Measurements from ENCODE around the gene AKR1B1.

AKR1B1 gene

DNA sequence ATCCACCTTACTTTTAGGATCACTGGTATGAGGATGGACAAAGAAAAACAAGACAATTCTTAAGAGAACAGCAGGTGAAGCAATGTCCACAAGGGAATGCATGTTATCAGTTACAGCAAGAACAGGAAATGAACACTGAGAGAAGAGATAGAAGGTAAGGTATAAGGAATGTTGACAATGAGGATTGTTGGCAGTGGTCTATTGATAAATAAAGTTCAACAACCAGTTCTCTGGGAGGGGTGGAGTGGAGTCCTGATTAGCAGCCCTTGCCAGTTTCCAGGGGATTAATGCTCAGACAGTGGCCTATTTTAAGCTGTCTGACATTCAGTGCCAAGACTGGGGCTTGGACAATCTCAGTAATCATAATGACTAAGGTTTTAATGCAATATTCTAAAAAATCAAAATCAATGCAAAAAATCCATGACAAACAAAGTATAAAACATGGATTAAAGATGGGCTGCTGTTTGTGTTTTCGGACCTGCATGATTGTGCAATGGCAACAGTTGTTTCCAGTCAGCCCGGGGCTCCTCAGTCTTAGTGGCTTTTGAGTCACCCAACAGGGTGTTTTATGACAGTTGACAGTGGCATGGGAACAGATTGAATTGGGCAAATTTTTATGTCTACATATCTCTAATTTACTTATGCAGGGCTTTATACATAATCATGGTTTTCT is 13.8 kb upstream of the AKR1B1 start:
- no peaks in the 10 kb centered on the region for H3K4me1 ChIP-seq (ENCODE audit: control insufficient read depth in 5 of 5, insufficient read depth in 5 of 5, low read length in 5 of 5)
- no peak overlapping the region for H3K27ac ChIP-seq (ENCODE audit: low read depth, low read length)

DNA sequence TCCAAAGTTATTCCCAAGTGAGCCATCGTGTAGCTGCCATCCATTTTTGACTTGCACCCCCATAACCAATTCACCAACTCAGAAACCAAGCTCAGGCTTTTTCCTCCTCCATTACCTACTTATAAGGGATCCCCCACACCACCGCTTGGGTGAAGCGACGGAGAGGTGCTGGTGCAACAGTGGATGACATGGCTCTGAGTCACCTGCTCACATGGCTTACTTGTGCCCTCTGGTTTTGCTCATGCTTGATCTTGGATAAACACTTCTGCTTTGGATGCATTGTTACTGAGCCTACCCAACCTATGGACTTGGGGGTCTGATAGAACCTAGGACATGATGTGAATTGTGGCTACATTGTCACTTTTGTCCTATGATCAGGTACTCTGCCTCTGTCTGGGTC is 12.0 kb upstream of the AKR1B1 start:
- no peak overlapping the region for H3K4me3 ChIP-seq (ENCODE audit: low read depth in 1 of 5, low read length in 5 of 5)

More for the DNA sequence above, 13.8 kb upstream of the AKR1B1 start:
- no peaks in the 10 kb centered on the region for H3K27me3 ChIP-seq (ENCODE audit: control insufficient read depth in 5 of 5, insufficient read depth in 4 of 5, low read length in 5 of 5)
- no peak overlapping the region for H3K9ac ChIP-seq (ENCODE audit: low read length in 5 of 5)
- no peak overlapping the region for H3K4me3 ChIP-seq (ENCODE audit: low read depth in 1 of 5, low read length in 5 of 5)
- H3K9me3 ChIP-seq (ENCODE audit: control insufficient read depth in 5 of 5, low read length in 5 of 5), result peaks cover 0 to 4% (median 0%) of the 10 kb centered on the region in 5 donors
- no peaks in the 10 kb centered on the region for H3K36me3 ChIP-seq (ENCODE audit: control insufficient read depth in 5 of 5, insufficient read depth in 5 of 5, low read length in 5 of 5)

DNA sequence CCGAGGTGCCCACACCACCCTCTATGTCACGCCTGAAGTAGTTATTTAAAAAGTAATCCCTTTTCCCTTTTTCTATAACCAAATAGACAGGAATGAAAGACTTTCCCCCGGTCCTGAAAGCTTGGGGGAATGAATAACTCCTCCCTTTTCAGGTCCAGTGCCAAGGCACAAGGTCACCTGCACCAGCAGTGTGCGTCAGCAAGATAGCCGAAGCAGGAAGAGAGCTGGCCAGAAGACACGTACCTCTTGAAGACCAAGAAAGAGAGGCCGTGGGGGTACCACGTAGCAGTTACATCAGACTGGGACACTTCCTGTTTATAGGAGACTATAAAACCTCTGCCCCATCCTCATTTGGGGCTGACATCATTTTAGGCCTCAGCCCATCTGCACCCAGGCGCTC is 10.7 kb upstream of the AKR1B1 start:
- Histone ChIP-seq H3K36me3 (ENCODE audit: control insufficient read depth in 5 of 5, insufficient read depth in 5 of 5, low read length in 5 of 5) (no peaks in the 10 kb centered on the region), H3K9ac (ENCODE audit: low read length in 5 of 5) (no peak overlapping the region), H3K4me1 (ENCODE audit: control insufficient read depth in 5 of 5, insufficient read depth in 5 of 5, low read length in 5 of 5) (no peaks in the 10 kb centered on the region), H3K27ac (ENCODE audit: low read depth, low read length) (no peak overlapping the region), H3K4me3 (ENCODE audit: low read depth in 1 of 5, low read length in 5 of 5) (no peak overlapping the region), H3K27me3 (ENCODE audit: control insufficient read depth in 5 of 5, insufficient read depth in 4 of 5, low read length in 5 of 5) (no peaks in the 10 kb centered on the region), H3K9me3 (ENCODE audit: control insufficient read depth in 5 of 5, low read length in 5 of 5) (peaks cover 0 to 4% (median 0%) of the 10 kb centered on the region in 5 donors)

More for the DNA sequence above, 12.0 kb upstream of the AKR1B1 start:
- no peak overlapping the region for H3K27ac ChIP-seq (ENCODE audit: low read depth, low read length)
- H3K4me1 ChIP-seq (ENCODE audit: control insufficient read depth in 5 of 5, insufficient read depth in 5 of 5, low read length in 5 of 5), result no peaks in the 10 kb centered on the region
- no peaks in the 10 kb centered on the region for H3K27me3 ChIP-seq (ENCODE audit: control insufficient read depth in 5 of 5, insufficient read depth in 4 of 5, low read length in 5 of 5)
- H3K9me3 ChIP-seq (ENCODE audit: control insufficient read depth in 5 of 5, low read length in 5 of 5), result peaks cover 0 to 4% (median 0%) of the 10 kb centered on the region in 5 donors
- no peaks in the 10 kb centered on the region for H3K36me3 ChIP-seq (ENCODE audit: control insufficient read depth in 5 of 5, insufficient read depth in 5 of 5, low read length in 5 of 5)
- H3K9ac ChIP-seq (ENCODE audit: low read length in 5 of 5), result no peak overlapping the region

DNA sequence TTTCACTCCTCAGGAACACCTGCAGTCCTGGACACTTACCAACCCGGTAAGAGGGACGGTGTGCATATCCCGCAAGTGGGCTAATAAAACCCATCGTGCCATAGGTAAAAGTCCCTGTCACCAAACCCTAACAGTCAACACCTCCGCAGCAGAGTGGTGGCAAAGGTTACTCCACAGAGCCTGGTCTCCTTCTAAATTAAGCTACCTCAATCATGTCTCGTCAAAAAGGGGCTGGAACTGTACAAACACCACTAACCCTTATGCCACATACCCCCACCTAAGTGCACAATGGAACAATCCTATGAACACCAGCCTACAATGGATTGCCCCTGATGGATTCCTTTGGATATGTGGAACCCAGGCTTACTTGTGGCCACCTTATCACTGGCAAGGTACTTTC is 9.6 kb upstream of the AKR1B1 start:
- Histone ChIP-seq H3K9me3 (ENCODE audit: control insufficient read depth in 5 of 5, low read length in 5 of 5) (peaks cover 0 to 6% (median 4%) of the 10 kb centered on the region in 5 donors), H3K27me3 (ENCODE audit: control insufficient read depth in 5 of 5, insufficient read depth in 4 of 5, low read length in 5 of 5) (no peaks in the 10 kb centered on the region), H3K27ac (ENCODE audit: low read depth, low read length) (no peak overlapping the region), H3K9ac (ENCODE audit: low read length in 5 of 5) (no peak overlapping the region), H3K4me3 (ENCODE audit: low read depth in 1 of 5, low read length in 5 of 5) (no peak overlapping the region), H3K4me1 (ENCODE audit: control insufficient read depth in 5 of 5, insufficient read depth in 5 of 5, low read length in 5 of 5) (no peaks in the 10 kb centered on the region), H3K36me3 (ENCODE audit: control insufficient read depth in 5 of 5, insufficient read depth in 5 of 5, low read length in 5 of 5) (no peaks in the 10 kb centered on the region)

DNA sequence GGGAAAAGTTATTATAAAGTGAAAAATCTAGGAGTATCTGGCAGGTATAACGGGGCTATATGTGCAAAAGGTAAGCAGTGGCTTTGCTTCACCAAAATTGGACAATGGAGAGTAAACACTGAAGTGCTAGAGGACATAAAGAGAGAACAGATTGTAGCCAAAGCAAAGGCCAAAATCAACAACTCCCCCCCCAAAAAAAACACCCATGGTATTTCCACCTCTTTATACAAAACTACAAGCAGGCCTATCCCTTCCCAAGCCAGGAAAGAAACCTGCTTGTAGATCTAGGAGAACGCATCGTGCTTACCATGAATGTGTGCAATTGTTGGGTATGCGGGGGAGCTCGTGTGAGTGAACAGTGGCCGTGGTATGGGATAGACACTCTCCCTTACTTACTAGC is 9.2 kb upstream of the AKR1B1 start:
- Histone ChIP-seq H3K36me3 (ENCODE audit: control insufficient read depth in 5 of 5, insufficient read depth in 5 of 5, low read length in 5 of 5) (no peaks in the 10 kb centered on the region), H3K9ac (ENCODE audit: low read length in 5 of 5) (no peak overlapping the region), H3K9me3 (ENCODE audit: control insufficient read depth in 5 of 5, low read length in 5 of 5) (peaks cover 0 to 6% (median 4%) of the 10 kb centered on the region in 5 donors), H3K4me3 (ENCODE audit: low read depth in 1 of 5, low read length in 5 of 5) (no peak overlapping the region), H3K27me3 (ENCODE audit: control insufficient read depth in 5 of 5, insufficient read depth in 4 of 5, low read length in 5 of 5) (no peaks in the 10 kb centered on the region), H3K4me1 (ENCODE audit: control insufficient read depth in 5 of 5, insufficient read depth in 5 of 5, low read length in 5 of 5) (no peaks in the 10 kb centered on the region), H3K27ac (ENCODE audit: low read depth, low read length) (no peak overlapping the region)

DNA sequence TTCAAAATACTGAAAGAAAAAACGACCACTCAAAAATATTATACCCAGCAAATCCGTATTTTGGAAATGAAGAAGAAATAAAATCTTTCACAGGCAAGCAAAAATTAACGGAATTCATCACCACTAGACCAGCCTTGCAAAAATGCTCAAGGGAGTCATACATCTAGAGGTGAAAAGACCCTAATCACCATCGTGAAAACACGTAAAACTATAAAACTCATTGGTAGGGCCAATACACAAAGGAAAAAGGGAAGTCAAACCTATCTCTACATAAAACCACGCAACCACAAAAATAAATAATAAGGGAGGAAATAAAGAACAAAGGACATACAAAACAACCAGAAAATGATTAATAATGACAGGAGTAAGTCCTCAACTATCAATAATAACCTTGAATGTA is 6.6 kb upstream of the AKR1B1 start:
- H3K36me3 ChIP-seq (ENCODE audit: control insufficient read depth in 5 of 5, insufficient read depth in 5 of 5, low read length in 5 of 5), result no peaks in the 10 kb centered on the region
- H3K27me3 ChIP-seq (ENCODE audit: control insufficient read depth in 5 of 5, insufficient read depth in 4 of 5, low read length in 5 of 5), result no peaks in the 10 kb centered on the region
- peaks cover 0 to 6% (median 4%) of the 10 kb centered on the region in 5 donors for H3K9me3 ChIP-seq (ENCODE audit: control insufficient read depth in 5 of 5, low read length in 5 of 5)
- no peak overlapping the region for H3K27ac ChIP-seq (ENCODE audit: low read depth, low read length)
- no peaks in the 10 kb centered on the region for H3K4me1 ChIP-seq (ENCODE audit: control insufficient read depth in 5 of 5, insufficient read depth in 5 of 5, low read length in 5 of 5)
- no peak overlapping the region for H3K9ac ChIP-seq (ENCODE audit: low read length in 5 of 5)
- no peak overlapping the region for H3K4me3 ChIP-seq (ENCODE audit: low read depth in 1 of 5, low read length in 5 of 5)

DNA sequence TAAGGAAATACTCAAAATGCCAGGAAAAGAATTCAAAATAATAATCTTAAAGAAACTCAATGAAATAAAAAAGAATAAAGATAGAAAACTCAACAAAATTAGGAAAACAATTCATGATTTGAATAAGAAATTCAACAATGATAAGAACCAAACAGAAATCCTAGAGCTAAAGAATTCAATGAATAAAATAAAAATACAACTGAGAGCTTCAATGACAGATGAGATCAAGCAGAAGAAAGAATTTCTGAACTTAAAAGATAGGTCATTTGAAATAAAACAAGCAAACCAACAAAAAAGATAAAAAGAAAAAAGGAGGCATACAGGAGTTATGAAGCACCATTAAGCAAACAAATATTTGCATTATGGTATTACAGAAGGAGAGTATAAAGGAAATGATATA is 5.6 kb upstream of the AKR1B1 start:
- Histone ChIP-seq H3K4me3 (ENCODE audit: low read depth in 1 of 5, low read length in 5 of 5) (no peak overlapping the region), H3K36me3 (ENCODE audit: control insufficient read depth in 5 of 5, insufficient read depth in 5 of 5, low read length in 5 of 5) (no peaks in the 10 kb centered on the region), H3K27me3 (ENCODE audit: control insufficient read depth in 5 of 5, insufficient read depth in 4 of 5, low read length in 5 of 5) (no peaks in the 10 kb centered on the region), H3K27ac (ENCODE audit: low read depth, low read length) (no peak overlapping the region), H3K9ac (ENCODE audit: low read length in 5 of 5) (no peak overlapping the region), H3K9me3 (ENCODE audit: control insufficient read depth in 5 of 5, low read length in 5 of 5) (peaks cover 0 to 6% (median 4%) of the 10 kb centered on the region in 5 donors), H3K4me1 (ENCODE audit: control insufficient read depth in 5 of 5, insufficient read depth in 5 of 5, low read length in 5 of 5) (peaks cover 0 to 4% (median 2%) of the 10 kb centered on the region in 5 donors)

DNA sequence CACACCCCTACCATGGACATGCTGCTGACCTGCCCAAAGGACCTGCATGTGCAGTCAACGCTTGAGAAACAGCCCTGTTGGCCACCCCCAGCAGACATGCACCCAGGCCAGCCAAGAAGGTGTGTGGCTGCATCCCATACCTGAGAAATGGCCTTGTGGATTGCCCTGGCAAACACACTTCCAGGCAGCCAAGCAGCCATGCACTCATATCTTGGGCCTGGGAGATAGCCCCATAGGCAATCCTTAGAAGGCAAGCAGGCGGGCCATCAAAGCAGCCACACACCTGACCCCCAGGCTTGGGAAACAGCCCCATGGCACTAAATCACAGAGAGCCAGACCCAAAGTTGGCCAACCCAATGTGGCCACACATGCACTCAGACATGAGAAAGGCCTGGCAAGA is 4.9 kb upstream of the AKR1B1 start:
- Histone ChIP-seq H3K27ac (ENCODE audit: low read depth, low read length) (no peak overlapping the region), H3K9ac (ENCODE audit: low read length in 5 of 5) (no peak overlapping the region), H3K36me3 (ENCODE audit: control insufficient read depth in 5 of 5, insufficient read depth in 5 of 5, low read length in 5 of 5) (no peaks in the 10 kb centered on the region), H3K4me1 (ENCODE audit: control insufficient read depth in 5 of 5, insufficient read depth in 5 of 5, low read length in 5 of 5) (peaks cover 0 to 10% (median 9%) of the 10 kb centered on the region in 5 donors), H3K4me3 (ENCODE audit: low read depth in 1 of 5, low read length in 5 of 5) (no peak overlapping the region), H3K9me3 (ENCODE audit: control insufficient read depth in 5 of 5, low read length in 5 of 5) (peaks cover 0 to 6% (median 4%) of the 10 kb centered on the region in 5 donors), H3K27me3 (ENCODE audit: control insufficient read depth in 5 of 5, insufficient read depth in 4 of 5, low read length in 5 of 5) (no peaks in the 10 kb centered on the region)

DNA sequence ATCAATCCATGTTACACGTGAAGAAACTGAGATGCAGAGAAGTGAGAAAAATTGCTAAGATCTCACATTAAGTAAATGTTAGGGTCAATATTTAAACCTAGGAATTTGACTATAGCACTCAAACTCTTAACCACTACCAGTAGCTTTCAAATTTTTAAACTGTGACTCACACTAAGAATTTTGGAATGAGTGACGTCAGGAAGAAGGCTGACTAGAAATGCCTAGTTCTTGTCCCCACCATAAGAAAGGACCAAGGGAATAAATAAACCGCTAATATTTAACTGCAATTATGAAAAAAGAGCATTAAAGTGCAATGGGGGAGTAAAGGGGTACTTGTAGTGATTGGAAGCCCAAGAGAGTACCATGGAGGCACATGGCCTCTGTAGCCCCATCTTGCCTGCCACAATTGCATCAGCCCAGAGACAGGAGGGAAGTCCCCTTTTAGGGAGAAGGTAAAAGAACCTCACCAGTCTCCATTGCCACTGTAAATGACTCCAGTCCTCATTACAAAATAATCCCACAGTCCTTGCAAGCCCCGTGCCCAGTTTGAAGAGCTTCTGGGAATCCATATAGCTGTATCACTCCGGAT is 3.5 kb upstream of the AKR1B1 start:
- Histone ChIP-seq H3K9me3 (ENCODE audit: control insufficient read depth in 5 of 5, low read length in 5 of 5) (peaks cover 0 to 6% (median 4%) of the 10 kb centered on the region in 5 donors), H3K36me3 (ENCODE audit: control insufficient read depth in 5 of 5, insufficient read depth in 5 of 5, low read length in 5 of 5) (no peaks in the 10 kb centered on the region), H3K27ac (ENCODE audit: low read depth, low read length) (no peak overlapping the region), H3K4me1 (ENCODE audit: control insufficient read depth in 5 of 5, insufficient read depth in 5 of 5, low read length in 5 of 5) (peaks cover 0 to 22% (median 20%) of the 10 kb centered on the region in 5 donors), H3K4me3 (ENCODE audit: low read depth in 1 of 5, low read length in 5 of 5) (no peak overlapping the region), H3K27me3 (ENCODE audit: control insufficient read depth in 5 of 5, insufficient read depth in 4 of 5, low read length in 5 of 5) (no peaks in the 10 kb centered on the region), H3K9ac (ENCODE audit: low read length in 5 of 5) (no peak overlapping the region)

DNA sequence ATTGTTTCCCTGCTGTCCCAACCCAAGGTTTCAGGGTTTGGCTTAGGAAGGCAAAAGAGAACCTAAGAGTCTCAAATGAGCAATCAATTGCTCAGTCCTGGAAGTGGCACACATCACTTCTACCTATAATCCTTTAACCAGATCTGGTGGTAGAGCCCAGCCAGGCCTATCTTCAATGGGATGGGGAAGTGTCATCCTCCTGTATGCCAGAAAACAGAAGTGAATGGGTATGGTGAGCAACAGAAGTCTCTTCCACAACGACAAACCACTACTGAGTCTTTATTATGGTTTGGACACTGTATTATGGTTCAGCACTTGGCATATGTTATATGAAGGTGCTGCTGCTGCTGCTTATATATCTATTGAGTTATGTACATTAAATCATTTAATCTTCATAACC is 3.0 kb upstream of the AKR1B1 start:
- H3K9me3 ChIP-seq (ENCODE audit: control insufficient read depth in 5 of 5, low read length in 5 of 5), result peaks cover 0 to 6% (median 4%) of the 10 kb centered on the region in 5 donors
- no peaks in the 10 kb centered on the region for H3K36me3 ChIP-seq (ENCODE audit: control insufficient read depth in 5 of 5, insufficient read depth in 5 of 5, low read length in 5 of 5)
- H3K4me1 ChIP-seq (ENCODE audit: control insufficient read depth in 5 of 5, insufficient read depth in 5 of 5, low read length in 5 of 5), result peaks cover 0 to 25% (median 20%) of the 10 kb centered on the region in 5 donors
- H3K27me3 ChIP-seq (ENCODE audit: control insufficient read depth in 5 of 5, insufficient read depth in 4 of 5, low read length in 5 of 5), result no peaks in the 10 kb centered on the region
- no peak overlapping the region for H3K9ac ChIP-seq (ENCODE audit: low read length in 5 of 5)
- no peak overlapping the region for H3K4me3 ChIP-seq (ENCODE audit: low read depth in 1 of 5, low read length in 5 of 5)
- H3K27ac ChIP-seq (ENCODE audit: low read depth, low read length), result no peak overlapping the region

Data from subcutaneous abdominal adipose tissue (tissue), 5 donors.